ENCODE data around the gene DLX1.
A peak's percentile ranks its signal among the peaks of the same experiment; 100 is the strongest.

Gene DLX1

DNA sequence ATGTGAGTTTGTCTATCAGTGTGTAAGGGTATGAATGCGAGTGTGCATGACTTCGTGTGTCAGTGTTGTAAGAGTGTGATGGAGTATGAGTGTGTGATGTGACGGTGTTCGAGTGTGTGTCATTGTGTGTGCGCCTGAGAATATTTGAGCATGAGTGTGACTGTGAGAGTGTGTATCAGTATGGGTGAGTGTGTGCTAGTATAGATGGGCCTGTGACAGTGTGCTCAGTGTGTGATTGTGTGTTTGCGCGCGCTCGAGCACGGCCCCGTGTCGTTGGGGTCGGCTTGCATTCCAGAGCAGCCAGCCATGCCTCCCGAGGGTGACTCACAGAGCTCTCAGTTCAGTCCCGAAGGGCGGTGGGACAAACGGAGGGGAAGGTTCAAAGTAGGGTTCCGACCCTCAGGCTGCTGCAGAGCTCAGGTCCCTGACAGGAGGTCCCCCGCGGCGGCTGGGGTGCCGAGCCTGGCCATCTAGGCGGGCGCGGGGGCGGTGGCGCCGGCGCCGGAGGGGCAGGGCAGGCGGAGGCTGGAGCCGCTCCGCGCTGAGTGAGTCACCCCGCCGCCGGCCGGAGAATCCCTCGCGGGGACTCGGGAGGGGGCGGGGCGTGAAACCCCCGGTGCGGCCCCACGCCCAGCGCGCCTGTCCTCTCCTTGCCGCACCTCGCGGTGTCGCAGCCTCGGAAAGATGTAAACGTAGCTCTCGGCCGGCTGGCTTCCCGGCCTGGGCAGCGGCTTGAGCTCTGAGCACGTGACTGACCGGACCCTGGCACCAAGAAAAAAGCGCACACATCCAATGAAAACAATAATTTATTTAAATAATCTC, 13.6 kb downstream of the DLX1 start:
- Histone ChIP-seq H3K27ac (ENCODE audit: low read depth, low read length) (no peak overlapping the region), H3K4me1 (ENCODE audit: control insufficient read depth, low read length) (peaks cover 79% of the 10 kb centered on the region), H3K9me3 (ENCODE audit: control insufficient read depth, insufficient read depth, low read length) (no peaks in the 10 kb centered on the region), H3K9me2 (replicated peaks; ENCODE audit: control insufficient read depth, low read length) (no peaks in the 10 kb centered on the region), H3K27me3 (ENCODE audit: control insufficient read depth, low read length) (peaks cover 84% of the 10 kb centered on the region), H4K20me1 (ENCODE audit: control insufficient read depth, insufficient read depth, low read depth, low read length) (peaks cover 16% of the 10 kb centered on the region; the same call in 1 of the 2 replicates), H3F3A (ENCODE audit: control insufficient read depth, insufficient read depth) (peaks cover 5% of the 10 kb centered on the region; the same call in 1 of the 2 replicates), H3K36me3 (ENCODE audit: control insufficient read depth, low read length) (no peaks in the 10 kb centered on the region), H3K4me3 (ENCODE audit: low read length) (peak overlapping the region; percentile 44), H3K4me2 (ENCODE audit: low read length) (peak overlapping the region; percentile 79), H3K79me2 (ENCODE audit: control insufficient read depth, low read length) (no peaks in the 10 kb centered on the region)
- TF ChIP-seq, protein P1, sequence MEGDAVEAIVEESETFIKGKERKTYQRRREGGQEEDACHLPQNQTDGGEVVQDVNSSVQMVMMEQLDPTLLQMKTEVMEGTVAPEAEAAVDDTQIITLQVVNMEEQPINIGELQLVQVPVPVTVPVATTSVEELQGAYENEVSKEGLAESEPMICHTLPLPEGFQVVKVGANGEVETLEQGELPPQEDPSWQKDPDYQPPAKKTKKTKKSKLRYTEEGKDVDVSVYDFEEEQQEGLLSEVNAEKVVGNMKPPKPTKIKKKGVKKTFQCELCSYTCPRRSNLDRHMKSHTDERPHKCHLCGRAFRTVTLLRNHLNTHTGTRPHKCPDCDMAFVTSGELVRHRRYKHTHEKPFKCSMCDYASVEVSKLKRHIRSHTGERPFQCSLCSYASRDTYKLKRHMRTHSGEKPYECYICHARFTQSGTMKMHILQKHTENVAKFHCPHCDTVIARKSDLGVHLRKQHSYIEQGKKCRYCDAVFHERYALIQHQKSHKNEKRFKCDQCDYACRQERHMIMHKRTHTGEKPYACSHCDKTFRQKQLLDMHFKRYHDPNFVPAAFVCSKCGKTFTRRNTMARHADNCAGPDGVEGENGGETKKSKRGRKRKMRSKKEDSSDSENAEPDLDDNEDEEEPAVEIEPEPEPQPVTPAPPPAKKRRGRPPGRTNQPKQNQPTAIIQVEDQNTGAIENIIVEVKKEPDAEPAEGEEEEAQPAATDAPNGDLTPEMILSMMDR (IDR thresholded peaks at IDR 0.05; ENCODE audit: low read depth, low read length, poor library complexity, severe bottlenecking) = no peak
- TF ChIP-seq EZH2phosphoT487 (IDR thresholded peaks at IDR 0.05; ENCODE audit: borderline replicate concordance, low read length) = peak; percentile 96

GRCh38 chr2:172099472-172100079, 14.3 kb downstream of the DLX1 start:
- Histone ChIP-seq H3K27ac (ENCODE audit: low read depth, low read length) (no peak overlapping the region), H3K27me3 (ENCODE audit: control insufficient read depth, low read length) (peaks cover 77% of the 10 kb centered on the region), H4K20me1 (ENCODE audit: control insufficient read depth, insufficient read depth, low read depth, low read length) (peaks cover 16% of the 10 kb centered on the region; the same call in 1 of the 2 replicates)

GRCh38 chr2:172100080-172100934, 15.0 kb downstream of the DLX1 start:
- Histone ChIP-seq H3K9me2 (replicated peaks; ENCODE audit: control insufficient read depth, low read length) (no peaks in the 10 kb centered on the region), H3K4me1 (ENCODE audit: control insufficient read depth, low read length) (peaks cover 73% of the 10 kb centered on the region), H3K4me2 (ENCODE audit: low read length) (peak overlapping the region; percentile 79), H3K36me3 (ENCODE audit: control insufficient read depth, low read length) (no peaks in the 10 kb centered on the region), H3K27ac (ENCODE audit: low read depth, low read length) (no peak overlapping the region), H3K27me3 (ENCODE audit: control insufficient read depth, low read length) (peaks cover 72% of the 10 kb centered on the region), H3K4me3 (ENCODE audit: low read length) (peak overlapping the region; percentile 73), H3K9me3 (ENCODE audit: control insufficient read depth, insufficient read depth, low read length) (no peaks in the 10 kb centered on the region), H3K79me2 (ENCODE audit: control insufficient read depth, low read length) (no peaks in the 10 kb centered on the region), H3F3A (ENCODE audit: control insufficient read depth, insufficient read depth) (peaks cover 5% of the 10 kb centered on the region; the same call in 1 of the 2 replicates), H4K20me1 (ENCODE audit: control insufficient read depth, insufficient read depth, low read depth, low read length) (peaks cover 16% of the 10 kb centered on the region; the same call in 1 of the 2 replicates)
- peak; percentile 39; the same call in 1 of the 2 replicates for TF ChIP-seq EZH2phosphoT487 (IDR thresholded peaks at IDR 0.05; ENCODE audit: borderline replicate concordance, low read length)
- TF ChIP-seq, protein P1 (IDR thresholded peaks at IDR 0.05; ENCODE audit: low read depth, low read length, poor library complexity, severe bottlenecking) = no peak

More at GRCh38 chr2:172099472-172100079, 14.3 kb downstream of the DLX1 start:
- Histone ChIP-seq H3K4me2 (ENCODE audit: low read length) (peak overlapping the region; percentile 79), H3K36me3 (ENCODE audit: control insufficient read depth, low read length) (no peaks in the 10 kb centered on the region), H3F3A (ENCODE audit: control insufficient read depth, insufficient read depth) (peaks cover 5% of the 10 kb centered on the region; the same call in 1 of the 2 replicates), H3K9me2 (replicated peaks; ENCODE audit: control insufficient read depth, low read length) (no peaks in the 10 kb centered on the region), H3K4me3 (ENCODE audit: low read length) (peak overlapping the region; percentile 73), H3K79me2 (ENCODE audit: control insufficient read depth, low read length) (no peaks in the 10 kb centered on the region), H3K9me3 (ENCODE audit: control insufficient read depth, insufficient read depth, low read length) (no peaks in the 10 kb centered on the region), H3K4me1 (ENCODE audit: control insufficient read depth, low read length) (peaks cover 81% of the 10 kb centered on the region)
- no peak; the same call in 1 of the 2 replicates for TF ChIP-seq EZH2phosphoT487 (IDR thresholded peaks at IDR 0.05; ENCODE audit: borderline replicate concordance, low read length)
- TF ChIP-seq, protein P1 (IDR thresholded peaks at IDR 0.05; ENCODE audit: low read depth, low read length, poor library complexity, severe bottlenecking) = no peak

Measured in DOHH2 (cell line).